Right lobe of liver (tissue), 6 donors: ENCODE measurements around the gene MRPS18A. TPM values are rescaled to one million over a fixed set of nuclear protein-coding genes. Genes with fewer than 3 reads are reported as not detected.
"Not testable (repeated sequence)": the region's sequence is repeated elsewhere in the genome, so short reads cannot be mapped to it uniquely, and the experiment has no call there.

Source experiments
- ATAC-seq, 4 donors: fragments of 200-7000 bp; cut with Tn5 transposase; one replicate each; pipeline ENCODE4 v1.9.1; 2020; ENCODE audit warnings: mild to moderate bottlenecking in 4 of 4, moderate library complexity in 4 of 4
- DNase-seq, 3 donors: peaks; one replicate each; pipeline ENCODE4 v3.0.0-alpha.2; 2020
- H3K27ac ChIP-seq, 3 donors: fragments of 200-600 bp; one replicate each; pipeline ENCODE4 v1.8.0; 2022
- H3K27me3 ChIP-seq, 2 donors: fragments of 200-600 bp; one replicate each; pipeline ENCODE4 v1.8.0; 2022
- H3K36me3 ChIP-seq, 4 donors: fragments of 200-600 bp; sonication (generic) in 1 of 4; one replicate each; pipeline versions ENCODE4 v1.5.1 to v1.8.0; 2017 to 2022; ENCODE audit warnings: control low read depth in 1 of 4
- H3K4me1 ChIP-seq, 4 donors: fragments of 200-600 bp; sonication (generic) in 1 of 4; one replicate each; pipeline versions ENCODE4 v1.5.1 to v1.8.0; 2017 to 2022; ENCODE audit warnings: control low read depth in 1 of 4
- H3K4me3 ChIP-seq, 3 donors: fragments of 200-600 bp; one replicate each; pipeline ENCODE4 v1.8.0; 2022
- H3K9me3 ChIP-seq, 4 donors: fragments of 200-600 bp; sonication (generic) in 1 of 4; one replicate each; pipeline versions ENCODE4 v1.5.1 to v1.8.0; 2017 to 2022; ENCODE audit warnings: control low read depth in 1 of 4
- POLR2A ChIP-seq: fragments of 450-650 bp; IDR thresholded peaks from one replicate; pipeline ENCODE4 v1.6.1; 2017; ENCODE audit warnings: antibody characterized with exemption, mild to moderate bottlenecking
- WGBS: methylation state at CpG from one replicate; pipeline ENCODE4 v1.1.6; 2018; ENCODE audit warnings: low coverage, low lambda C conversion rate; ENCODE audit not compliant: insufficient coverage; ENCODE audit errors: missing lambda C conversion rate; 5-methylcytosine and 5-hydroxymethylcytosine counted together
- intact Hi-C, 2 donors: fragments of 100-400 bp; cut with DNase I; formaldehyde crosslinking; loops; one replicate each; pipeline versions ENCODE4 v1.11.2 to v1.14.1; 2022
- total RNA-seq, 6 experiments: library from RNA; depleted of rRNA in 2 of 6; stranded (reverse); fragments of >200 nt in 2 of 6; fragmentation: NEBNext Ultra II Directional in 3 of 6; extraction: Animal tissue kit (Norgen Biotek cat#: 25700) in 3 of 6; gene quantifications; one replicate each; pipeline versions ENCODE4 v1.1.0 to v1.2.4, GENCODE V29; 2016 to 2023
- TF ChIP-seq, protein P1 (sequence below), 4 donors: fragments of 200-600 bp in 3 of 4; fragments of 450-650 bp in 1 of 4; IDR thresholded peaks; one replicate each; pipeline versions ENCODE4 v1.5.1 to v1.8.0; 2016 to 2022; ENCODE audit warnings: antibody characterized with exemption in 4 of 4, mild to moderate bottlenecking in 2 of 4
- donor health status: DM: no; HTN: yes; CAD: no.
- donor health status: DM: no; HTN: no; CAD: no.
- donor health status: DM: no; HTN: no; CAD: no.
- donor health status: DM: no; HTN: yes; CAD: no.
- donor health status: DM: no; HTN: yes; CAD: no.

Gene MRPS18A
- total RNA-seq, 6 experiments from 2014 or later: 23.5 to 45.4 (median 25.6) TPM

GRCh38 chr6:43635387-43636307, 51.9 kb downstream of the MRPS18A start, which contains the start of gene MAD2L1BP:
Gene MAD2L1BP, plus strand, starts transcription at chr6:43635840. Its CDS starts 36 bp downstream, at chr6:43635876.
- Histone ChIP-seq H3K4me1 (peaks cover 0 to 16% (median 0%) of the 10 kb centered on the region in 4 donors), H3K36me3 (peaks cover 0 to 25% (median 6%) of the 10 kb centered on the region in 4 donors), H3K27ac (peak within 1 kb of the TSS; percentile 58 to 72 (median 69)), H3K9me3 (no peaks in the 10 kb centered on the region), H3K27me3 (no peaks in the 10 kb centered on the region), H3K4me3 (peak within 1 kb of the TSS; percentile 66 to 96 (median 79))
- TF ChIP-seq, protein P1, sequence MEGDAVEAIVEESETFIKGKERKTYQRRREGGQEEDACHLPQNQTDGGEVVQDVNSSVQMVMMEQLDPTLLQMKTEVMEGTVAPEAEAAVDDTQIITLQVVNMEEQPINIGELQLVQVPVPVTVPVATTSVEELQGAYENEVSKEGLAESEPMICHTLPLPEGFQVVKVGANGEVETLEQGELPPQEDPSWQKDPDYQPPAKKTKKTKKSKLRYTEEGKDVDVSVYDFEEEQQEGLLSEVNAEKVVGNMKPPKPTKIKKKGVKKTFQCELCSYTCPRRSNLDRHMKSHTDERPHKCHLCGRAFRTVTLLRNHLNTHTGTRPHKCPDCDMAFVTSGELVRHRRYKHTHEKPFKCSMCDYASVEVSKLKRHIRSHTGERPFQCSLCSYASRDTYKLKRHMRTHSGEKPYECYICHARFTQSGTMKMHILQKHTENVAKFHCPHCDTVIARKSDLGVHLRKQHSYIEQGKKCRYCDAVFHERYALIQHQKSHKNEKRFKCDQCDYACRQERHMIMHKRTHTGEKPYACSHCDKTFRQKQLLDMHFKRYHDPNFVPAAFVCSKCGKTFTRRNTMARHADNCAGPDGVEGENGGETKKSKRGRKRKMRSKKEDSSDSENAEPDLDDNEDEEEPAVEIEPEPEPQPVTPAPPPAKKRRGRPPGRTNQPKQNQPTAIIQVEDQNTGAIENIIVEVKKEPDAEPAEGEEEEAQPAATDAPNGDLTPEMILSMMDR (IDR thresholded peaks at IDR 0.05): no peak
- peak; percentile 81 for TF ChIP-seq POLR2A
- intact Hi-C loops: no loop called here
- WGBS: 8% methylated on average over 30 of the region's 48 CpGs
- ATAC-seq: peak; percentile 89 to 96 (median 92)
- peak; percentile 85 to 90 (median 90) for DNase-seq

DNA sequence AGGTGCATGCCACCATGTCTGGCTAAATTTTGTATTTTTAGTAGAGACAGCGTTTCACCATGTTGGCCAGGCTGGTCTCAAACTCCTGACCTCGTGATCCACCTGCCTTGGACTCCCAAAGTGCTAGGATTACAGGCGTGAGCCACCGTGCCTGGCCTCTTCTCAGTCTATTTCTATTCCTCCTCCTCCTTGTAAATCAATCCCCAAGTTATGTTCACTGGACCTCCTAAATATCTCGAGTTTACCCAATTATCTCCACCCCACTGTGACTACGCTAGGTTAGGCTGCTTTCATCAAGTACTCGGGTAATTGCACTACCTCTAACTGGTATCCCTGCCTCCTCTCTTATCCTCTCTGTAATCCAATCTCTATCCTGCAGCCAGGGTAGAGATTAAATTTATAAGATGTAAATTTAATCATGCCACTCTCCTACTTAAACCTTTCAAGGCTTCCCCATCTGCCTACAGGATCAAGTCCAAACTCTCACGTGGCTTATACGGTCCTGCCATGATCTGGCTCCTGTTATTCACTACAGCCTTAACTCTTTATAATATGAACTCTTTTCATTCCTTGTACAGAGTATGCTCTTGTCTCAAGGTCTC, 52.8 kb downstream of the MRPS18A start:
- Histone ChIP-seq H3K36me3 (peaks cover 0 to 16% (median 2%) of the 10 kb centered on the region in 4 donors), H3K4me3 (no peak overlapping the region), H3K27ac (no peak overlapping the region), H3K27me3 (no peaks in the 10 kb centered on the region), H3K9me3 (no peaks in the 10 kb centered on the region), H3K4me1 (peaks cover 0 to 20% (median 2%) of the 10 kb centered on the region in 4 donors)
- TF ChIP-seq, protein P1 (IDR thresholded peaks at IDR 0.05): no peak
- TF ChIP-seq POLR2A: no peak
- ATAC-seq (no peak), DNase-seq (peak in 1 of 3 donors; percentile 12)
- WGBS: 69% methylated on average over 8 of the region's 9 CpGs
- intact Hi-C loops: no loop called here

DNA sequence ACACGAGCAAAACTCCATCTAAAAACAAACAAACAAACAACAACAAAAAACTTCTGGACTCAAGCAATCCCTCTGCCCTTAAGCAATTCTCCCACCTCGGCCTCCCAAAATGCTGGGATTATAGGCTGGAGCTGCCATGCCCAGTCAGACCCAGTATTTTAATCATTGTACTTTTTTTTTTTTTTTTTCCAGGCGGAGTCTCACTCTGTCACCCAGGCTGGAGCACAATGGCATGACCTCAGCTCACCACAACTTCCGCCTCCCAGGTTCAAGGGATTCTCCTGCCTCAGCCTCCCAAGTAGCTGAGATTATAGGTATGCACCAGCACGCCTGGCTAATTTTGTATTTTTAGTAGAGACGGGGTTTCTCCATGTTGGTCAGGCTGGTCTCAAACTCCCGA, 54.6 kb downstream of the MRPS18A start:
- H3K27me3 ChIP-seq, ATAC-seq, H3K36me3 ChIP-seq, intact Hi-C loops, H3K4me3 ChIP-seq, H3K27ac ChIP-seq, H3K9me3 ChIP-seq: not testable (repeated sequence)
- peak in 1 of 3 donors; percentile 15 for DNase-seq
- 71% methylated on average over 3 of the region's 7 CpGs for WGBS
- H3K4me1 ChIP-seq: peaks cover 0 to 22% (median 3%) of the 10 kb centered on the region in 4 donors

DNA sequence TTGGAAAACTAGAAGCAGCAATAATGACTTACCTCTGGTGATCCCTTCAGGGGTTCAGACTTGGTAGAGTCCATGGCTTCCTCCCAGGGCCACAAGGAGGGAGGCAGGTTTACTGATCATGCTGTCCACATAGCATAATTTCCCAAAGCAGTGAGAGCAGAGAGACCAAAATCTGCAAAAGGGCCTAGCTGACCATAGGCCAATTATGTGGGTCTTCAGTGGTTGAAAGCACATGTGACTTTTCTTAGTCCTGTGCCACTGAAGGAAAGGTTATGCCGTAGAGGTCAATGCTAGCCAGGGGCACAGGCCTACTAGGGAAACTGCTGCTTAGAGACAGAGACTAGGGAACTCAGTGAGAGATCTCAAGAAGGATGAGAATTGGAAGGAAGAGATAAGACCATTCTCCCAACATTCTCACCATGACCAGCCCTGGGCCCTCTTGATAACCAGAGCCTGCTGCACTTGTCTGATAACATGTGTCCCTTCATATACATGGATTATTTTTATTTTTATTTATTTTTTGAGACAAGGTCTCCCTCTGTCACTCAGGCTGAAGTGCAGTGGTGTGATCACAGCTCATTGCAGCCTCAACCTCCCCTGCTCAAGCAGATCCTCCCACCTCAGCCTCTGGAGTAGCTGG, 56.5 kb downstream of the MRPS18A start:
- DNase-seq (no peak), ATAC-seq (no peak)
- no peaks in the 10 kb centered on the region for H3K9me3 ChIP-seq
- H3K27me3 ChIP-seq: no peaks in the 10 kb centered on the region
- H3K4me3 ChIP-seq: no peak overlapping the region
- no peaks in the 10 kb centered on the region for H3K36me3 ChIP-seq
- TF ChIP-seq, protein P1 (IDR thresholded peaks at IDR 0.05): no peak
- no peak for TF ChIP-seq POLR2A
- no peak overlapping the region for H3K27ac ChIP-seq
- intact Hi-C loops: no loop called here
- peaks cover 0 to 23% (median 10%) of the 10 kb centered on the region in 4 donors for H3K4me1 ChIP-seq
- 100% methylated on average over 1 of the region's 1 CpG for WGBS
